ENCODE results near the gene PPIF.

Gene PPIF

GRCh38 chr10:79349072-79349491, 1.8 kb downstream of the PPIF start:
- DNase-seq (ENCODE audit: low read depth), result no peak

GRCh38 chr10:79349766-79350406, 2.6 kb downstream of the PPIF start:
- DNase-seq (ENCODE audit: low read depth), result no peak

- no peak for DNase-seq (ENCODE audit: low read depth)
Observed at GRCh38 chr10:79350407-79351154, 3.3 kb downstream of the PPIF start.

GRCh38 chr10:79351332-79351731, 4.1 kb downstream of the PPIF start:
- DNase-seq (ENCODE audit: low read depth), result no peak

GRCh38 chr10:79352035-79352877, 5.0 kb downstream of the PPIF start:
- no peak for DNase-seq (ENCODE audit: low read depth)

- DNase-seq (ENCODE audit: low read depth), result no peak
Observed at GRCh38 chr10:79353000-79353406, 5.7 kb downstream of the PPIF start.

GRCh38 chr10:79353726-79354125, 6.5 kb downstream of the PPIF start:
- no peak for DNase-seq (ENCODE audit: low read depth)

- no peak for DNase-seq (ENCODE audit: low read depth)
Observed at GRCh38 chr10:79354141-79354540, 6.9 kb downstream of the PPIF start.

GRCh38 chr10:79354615-79355014, 7.3 kb downstream of the PPIF start:
- no peak for DNase-seq (ENCODE audit: low read depth)

GRCh38 chr10:79355420-79356017, 8.2 kb downstream of the PPIF start:
- no peak for DNase-seq (ENCODE audit: low read depth)

GRCh38 chr10:79356104-79356503, 8.8 kb downstream of the PPIF start:
- DNase-seq (ENCODE audit: low read depth), result no peak

GRCh38 chr10:79357180-79357579, 9.9 kb downstream of the PPIF start:
- DNase-seq (ENCODE audit: low read depth), result no peak

- DNase-seq (ENCODE audit: low read depth), result no peak
Observed at GRCh38 chr10:79358811-79359210, 11.5 kb downstream of the PPIF start.

- no peak for DNase-seq (ENCODE audit: low read depth)
Observed at GRCh38 chr10:79359816-79360498, 12.7 kb downstream of the PPIF start.

- DNase-seq (ENCODE audit: low read depth), result no peak
Observed at GRCh38 chr10:79360499-79361342, 13.5 kb downstream of the PPIF start.

- peak; percentile 42 for DNase-seq (ENCODE audit: low read depth)
Observed at GRCh38 chr10:79361726-79362397, 14.6 kb downstream of the PPIF start.

GRCh38 chr10:79367426-79368189, 20.3 kb downstream of the PPIF start:
- peak; percentile 65 for DNase-seq (ENCODE audit: low read depth)

GRCh38 chr10:79372871-79373270, 25.6 kb downstream of the PPIF start:
- DNase-seq (ENCODE audit: low read depth), result no peak

All from iris pigment epithelial cell (primary cell).